Hematopoietic multipotent progenitor cell treated with erythropoietin and hydrocortisone succinate and interleukin-3 and kit ligand, for 17 days (in vitro differentiated cells): ENCODE results near the gene MATN3.
A peak's percentile ranks its signal among the peaks of the same experiment; 100 is the strongest.
"Not testable (repeated sequence)": the region's sequence is repeated elsewhere in the genome, so short reads cannot be mapped to it uniquely, and the experiment has no call there.

Experiments used
- DNase-seq: peaks from one replicate; pipeline ENCODE4 v3.0.0-alpha.2; 2015; ENCODE audit warnings: low spot score

Gene MATN3, protein sequence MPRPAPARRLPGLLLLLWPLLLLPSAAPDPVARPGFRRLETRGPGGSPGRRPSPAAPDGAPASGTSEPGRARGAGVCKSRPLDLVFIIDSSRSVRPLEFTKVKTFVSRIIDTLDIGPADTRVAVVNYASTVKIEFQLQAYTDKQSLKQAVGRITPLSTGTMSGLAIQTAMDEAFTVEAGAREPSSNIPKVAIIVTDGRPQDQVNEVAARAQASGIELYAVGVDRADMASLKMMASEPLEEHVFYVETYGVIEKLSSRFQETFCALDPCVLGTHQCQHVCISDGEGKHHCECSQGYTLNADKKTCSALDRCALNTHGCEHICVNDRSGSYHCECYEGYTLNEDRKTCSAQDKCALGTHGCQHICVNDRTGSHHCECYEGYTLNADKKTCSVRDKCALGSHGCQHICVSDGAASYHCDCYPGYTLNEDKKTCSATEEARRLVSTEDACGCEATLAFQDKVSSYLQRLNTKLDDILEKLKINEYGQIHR

DNA sequence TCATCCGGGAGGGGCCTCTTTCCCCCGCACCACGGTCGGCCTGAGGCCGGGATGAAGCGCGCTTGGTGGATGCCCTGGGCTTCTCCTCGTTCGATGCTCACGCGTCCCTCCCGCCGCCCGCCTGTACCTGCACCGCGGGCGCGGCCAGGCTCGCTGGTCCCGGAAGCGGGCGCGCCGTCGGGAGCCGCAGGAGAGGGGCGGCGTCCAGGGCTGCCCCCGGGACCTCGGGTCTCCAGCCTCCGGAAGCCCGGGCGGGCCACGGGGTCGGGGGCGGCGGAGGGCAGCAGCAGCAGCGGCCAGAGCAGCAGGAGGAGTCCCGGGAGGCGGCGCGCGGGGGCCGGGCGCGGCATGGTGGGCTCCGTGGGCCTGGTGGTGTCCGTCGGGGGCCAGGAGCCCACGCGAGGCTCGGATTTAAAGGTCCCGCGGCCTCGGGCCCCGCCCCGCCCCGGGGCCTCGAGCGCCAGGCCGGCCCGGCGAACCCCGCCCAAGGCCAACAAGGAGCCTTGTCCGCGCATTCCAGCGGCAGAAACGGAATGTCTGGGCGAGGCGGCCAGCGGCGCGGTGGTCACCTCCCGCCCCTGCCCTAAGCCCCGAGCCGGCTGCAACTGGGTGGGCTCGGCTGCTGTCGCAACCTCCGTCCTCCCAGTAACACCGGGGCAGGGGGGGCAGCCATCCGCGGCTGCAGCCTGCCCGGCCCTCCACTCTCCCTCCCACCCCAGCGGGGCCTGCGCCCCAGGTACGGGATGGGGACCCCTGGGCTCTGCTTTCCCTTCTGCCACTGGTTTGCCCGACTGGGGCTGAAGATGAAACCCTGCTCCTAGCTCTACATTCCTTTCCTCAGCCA lies at the start of gene MATN3:
Gene MATN3, minus strand, starts transcription at position 387 of the 844 bp plus-strand sequence. Its CDS starts 37 bp downstream, at position 350.
- no peak for DNase-seq

DNA sequence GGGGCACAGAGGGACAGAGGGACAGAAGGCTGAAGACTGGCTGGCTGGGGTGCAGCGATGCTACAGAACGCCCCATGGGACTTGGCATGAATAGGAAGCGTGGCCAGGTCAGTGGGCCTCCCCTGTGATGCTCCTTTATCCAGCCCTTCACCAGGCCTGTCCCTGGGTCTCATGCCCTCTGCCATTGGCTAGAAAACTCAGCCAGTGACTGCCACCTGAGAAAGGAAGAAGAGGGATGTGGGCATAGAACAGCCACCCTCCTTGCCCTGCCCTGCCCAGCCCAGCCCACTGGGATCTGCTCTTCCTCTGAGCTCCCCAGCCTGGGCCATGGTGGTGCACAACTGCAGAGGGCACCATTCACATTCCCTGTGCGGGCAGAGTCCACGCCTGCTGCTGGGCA lies 49.5 kb upstream of the MATN3 start:
- no peak for DNase-seq

DNA sequence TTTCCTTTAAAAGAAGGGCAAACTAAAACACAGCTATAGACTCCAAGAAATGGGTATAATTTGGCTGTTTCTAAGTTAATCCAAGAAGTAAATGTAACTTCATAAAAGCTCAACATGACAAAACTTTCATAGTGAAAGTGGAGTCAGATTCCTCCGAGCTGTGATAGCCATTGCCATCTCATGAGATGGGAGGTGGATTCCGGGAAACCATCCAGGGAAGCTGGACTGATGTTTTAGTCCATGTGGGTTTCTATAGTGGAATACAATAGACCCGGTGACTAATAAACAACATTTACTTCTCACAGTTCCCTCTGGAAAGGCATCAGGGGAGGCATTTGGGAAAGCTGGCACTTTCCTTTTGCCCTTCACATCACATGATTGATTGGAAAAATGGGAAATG lies 49.0 kb upstream of the MATN3 start:
- DNase-seq, result no peak

DNA sequence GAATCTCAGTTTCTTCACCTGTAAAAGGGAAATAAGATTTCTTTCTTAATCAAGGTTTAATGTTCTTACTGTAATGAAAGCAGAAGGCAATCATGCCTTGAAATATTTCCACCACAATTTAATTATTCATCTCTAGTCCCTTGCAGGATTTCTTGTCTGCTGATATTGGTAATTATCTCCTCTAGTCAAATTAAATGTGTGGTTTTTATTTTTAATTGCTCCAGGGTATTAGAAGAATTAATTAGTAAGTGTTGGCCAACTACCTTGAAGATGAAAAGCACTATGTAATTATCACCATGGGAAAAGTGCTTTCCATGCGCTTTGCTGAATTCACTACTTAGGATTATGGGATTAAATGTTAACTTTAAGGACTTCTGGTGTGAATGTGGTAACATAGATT lies 47.6 kb upstream of the MATN3 start:
- DNase-seq, result no peak

DNA sequence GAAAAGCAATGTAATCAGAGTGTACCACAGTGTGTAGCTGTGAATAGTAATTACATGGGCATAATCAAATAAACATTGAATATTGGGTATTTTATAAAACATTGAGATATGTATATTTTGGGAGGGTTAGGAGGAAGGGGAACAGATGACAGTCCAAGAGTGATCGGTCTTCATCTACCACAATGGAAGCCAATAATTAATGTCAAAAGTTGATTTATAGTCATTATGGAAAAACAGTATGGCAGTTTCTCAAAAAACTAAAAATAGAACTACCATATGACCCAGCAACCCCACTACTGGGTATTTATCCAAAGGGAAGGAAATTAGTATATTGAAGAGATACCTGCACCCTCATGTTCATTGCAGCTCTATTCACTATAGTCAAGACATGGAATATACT lies 44.8 kb upstream of the MATN3 start:
- no peak for DNase-seq

DNA sequence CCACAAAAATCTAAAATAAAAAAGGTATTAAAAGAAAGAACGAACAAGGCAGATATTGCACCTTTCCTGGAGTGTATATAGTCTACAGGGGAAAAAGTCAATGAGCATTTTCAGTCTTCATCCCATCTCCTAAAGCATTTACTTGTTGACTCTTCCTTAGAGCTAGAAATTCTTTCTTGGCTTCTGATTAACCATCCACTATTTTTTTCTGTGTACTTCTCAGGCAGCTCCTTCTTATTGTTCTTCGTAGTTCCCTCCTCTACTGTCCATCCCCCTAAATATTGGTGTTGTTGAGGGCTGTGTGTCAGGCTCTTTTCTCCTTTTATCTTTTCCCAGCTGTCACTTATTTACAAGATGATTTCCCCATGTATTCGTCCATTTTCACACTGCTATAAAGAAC lies 42.5 kb upstream of the MATN3 start:
- DNase-seq, result no peak

DNA sequence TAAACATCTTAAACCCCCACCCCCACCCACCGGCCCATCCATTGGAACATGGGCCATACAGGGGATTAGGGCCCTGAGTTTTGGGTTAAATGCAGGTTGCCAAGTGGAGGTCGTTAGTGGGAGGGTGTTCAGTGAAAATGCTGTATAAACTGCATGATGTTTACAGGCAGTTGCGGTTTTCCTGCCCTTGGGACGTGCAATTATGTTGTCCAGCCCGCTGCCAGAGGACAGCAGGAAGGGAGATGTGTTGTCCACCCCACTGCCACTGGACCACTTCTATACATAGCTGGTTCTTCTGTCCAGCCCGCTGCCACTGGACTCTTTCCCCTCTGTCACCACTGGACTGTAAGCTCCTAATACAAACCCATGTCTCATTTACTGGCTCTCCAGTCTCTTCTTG lies 41.7 kb upstream of the MATN3 start:
- no peak for DNase-seq

DNA sequence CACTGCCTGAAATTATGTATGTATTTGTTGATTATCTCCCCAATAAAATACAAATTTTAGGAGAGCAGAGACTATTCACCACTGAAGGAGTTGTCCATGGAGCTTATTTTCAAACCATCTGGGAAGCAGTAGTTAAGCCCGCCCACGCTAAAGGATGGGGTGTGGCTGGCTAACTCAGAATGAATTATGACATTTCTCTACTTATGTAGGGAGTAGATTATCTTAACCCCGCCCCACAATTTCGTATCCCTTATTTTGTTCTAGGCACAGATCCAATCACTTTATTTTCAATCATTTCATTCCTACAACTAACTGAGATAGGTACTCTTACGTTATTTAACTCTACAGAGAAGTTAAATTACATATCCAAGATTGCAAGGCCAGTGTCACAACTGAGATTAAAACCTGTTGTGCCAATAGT lies 40.4 kb upstream of the MATN3 start:
- DNase-seq, result peak; percentile 73

DNA sequence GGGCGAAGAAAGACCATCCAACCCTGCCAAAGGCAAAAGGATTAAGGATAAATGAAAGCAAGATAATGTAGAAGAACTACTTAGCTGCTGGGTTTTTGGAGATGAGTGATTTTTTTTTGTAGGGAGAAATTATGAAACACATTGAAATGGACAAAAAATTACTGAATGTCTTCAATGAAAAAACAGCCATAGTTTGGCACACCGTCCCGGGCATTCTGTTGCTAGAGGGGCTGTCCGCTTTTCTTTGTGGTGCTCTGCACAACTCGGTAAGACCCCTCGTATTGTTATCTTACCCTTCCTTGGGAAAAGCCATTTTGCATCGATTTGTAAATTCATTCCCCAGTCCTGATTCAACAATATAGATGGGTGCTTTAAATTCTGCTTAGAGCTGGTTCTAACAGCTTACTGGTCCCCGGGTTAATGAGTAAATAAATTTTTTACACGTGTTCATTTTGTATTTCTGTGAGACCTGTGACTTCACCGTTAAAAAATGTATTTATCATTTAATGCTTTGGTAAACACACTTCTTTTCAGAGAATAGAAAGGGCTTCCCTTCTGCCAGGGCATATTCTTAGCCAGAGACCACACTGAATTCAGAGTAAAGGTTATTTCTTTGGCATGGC lies 39.9 kb upstream of the MATN3 start:
- no peak for DNase-seq

DNA sequence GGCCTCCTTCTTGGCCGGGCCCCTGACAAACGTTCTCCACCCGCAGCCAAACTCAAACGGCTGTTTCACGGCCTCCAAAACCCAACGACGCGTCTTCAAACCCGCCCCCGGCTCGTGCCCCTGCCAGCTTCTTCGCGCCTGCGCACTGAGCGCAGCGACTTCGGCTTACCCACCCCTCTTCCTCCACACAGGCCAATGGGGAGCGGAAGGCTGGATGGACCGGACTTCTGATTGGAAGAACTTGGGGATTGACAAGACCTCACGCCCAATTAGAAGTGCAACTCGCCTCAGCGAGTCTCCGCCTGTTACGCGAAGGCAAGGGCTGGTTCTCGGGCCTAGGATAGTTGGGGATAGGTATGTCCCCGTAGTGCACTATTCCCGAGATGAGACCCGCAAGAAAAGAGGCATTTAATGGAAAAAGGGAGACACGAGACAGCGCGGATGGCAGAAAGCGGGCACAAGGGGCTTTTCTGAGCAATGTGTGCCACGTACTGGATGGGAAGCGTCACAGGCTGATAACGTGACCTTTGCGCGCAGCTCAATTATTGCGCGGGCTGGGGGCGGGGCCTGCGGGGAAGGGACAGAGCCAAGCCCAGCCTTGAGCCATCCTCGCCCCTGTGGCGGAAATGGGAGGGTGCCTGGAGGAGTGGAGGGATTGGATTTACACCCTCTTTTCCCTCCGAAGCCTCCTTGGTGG lies 39.2 kb upstream of the MATN3 start, which contains the start of gene LAPTM4A:
Gene LAPTM4A, minus strand, starts transcription at position 97 of the 697 bp plus-strand sequence. CDS start 108 bp downstream, outside the sequence.
- peak; percentile 100 for DNase-seq

DNA sequence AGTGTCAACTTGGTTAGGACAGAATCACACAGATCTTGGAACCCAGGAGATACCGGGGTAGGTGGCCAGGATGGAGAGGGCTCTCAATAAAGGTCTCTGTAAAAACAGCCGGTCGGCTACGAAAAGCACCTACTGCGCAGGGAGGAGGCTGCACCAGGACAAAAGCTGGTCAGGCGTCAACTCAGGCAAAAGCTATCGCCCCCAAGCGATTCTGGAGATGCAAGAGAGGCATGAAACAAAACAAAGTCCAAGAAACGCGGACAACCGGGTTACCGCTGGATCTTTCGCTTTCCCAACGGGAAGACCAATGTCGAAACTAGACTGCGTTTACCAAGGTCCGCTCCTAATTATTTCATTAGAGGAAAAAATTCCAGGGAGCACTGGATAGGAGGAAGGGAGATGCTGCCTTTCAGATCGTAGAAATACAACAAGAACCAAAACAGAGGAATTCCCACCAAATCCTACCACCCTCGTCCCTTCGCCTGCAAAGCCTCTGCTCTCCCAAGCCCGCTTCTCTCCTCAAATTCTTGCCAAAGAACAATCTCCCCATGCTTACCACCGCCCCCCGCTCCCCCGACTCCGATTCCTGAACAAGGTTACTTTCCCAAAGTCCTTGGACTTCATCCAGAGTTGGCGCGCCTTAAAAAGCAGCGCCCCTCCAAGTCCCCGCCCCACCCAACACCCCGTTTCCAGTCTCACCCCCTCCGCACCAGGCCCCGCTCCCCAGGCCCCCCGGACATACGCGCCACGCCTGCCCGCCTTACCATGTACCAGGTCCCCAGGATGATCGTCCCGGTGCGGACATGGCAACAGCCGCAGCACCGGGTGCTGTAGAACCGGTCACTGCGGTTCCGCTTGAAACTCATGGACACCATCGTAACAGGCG lies 38.4 kb upstream of the MATN3 start:
- DNase-seq, result peak; percentile 65

DNA sequence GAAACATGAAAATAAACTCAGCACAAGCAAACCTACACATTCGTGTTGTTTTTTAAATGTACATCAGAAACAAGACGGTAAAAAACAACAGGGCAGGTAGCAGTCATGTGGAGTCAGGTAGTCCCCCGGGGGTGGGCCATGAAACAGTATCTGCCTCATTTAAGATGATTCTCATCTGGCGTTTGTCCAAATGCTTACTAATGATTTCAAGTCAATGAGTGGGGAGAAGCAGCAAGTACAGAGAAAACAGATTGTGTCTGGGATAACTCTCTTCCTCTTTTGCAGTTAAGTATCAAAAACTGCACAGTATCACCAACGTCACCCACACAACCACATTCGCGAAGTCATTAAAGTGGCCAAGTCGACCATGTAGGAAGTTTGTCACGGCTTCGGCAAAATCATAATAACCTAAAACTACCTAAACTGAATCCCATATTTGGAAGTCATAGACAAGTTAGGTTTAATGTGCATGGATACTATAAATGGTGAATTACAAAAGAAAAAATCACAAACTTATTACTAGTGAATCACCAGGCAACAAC lies 37.7 kb upstream of the MATN3 start:
- peak; percentile 86 for DNase-seq

DNA sequence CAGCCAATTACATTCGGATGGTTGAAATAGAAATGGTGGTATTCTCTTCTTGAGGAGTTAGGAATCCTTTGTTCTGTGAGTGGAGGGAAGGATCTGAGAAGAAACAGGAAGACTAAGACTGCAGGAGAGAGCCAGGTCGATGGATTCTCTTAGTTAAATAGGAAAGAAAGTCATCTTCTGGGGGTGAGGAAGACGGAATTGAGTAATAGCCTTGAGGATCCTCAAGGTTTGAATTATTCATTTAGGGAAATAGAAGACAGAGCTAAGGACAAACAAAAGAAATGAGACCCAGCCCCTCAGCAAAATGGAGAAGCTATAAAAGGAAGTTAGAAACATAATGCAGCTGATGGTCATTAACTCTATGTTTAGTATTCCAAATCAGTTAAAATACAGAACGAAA lies 37.2 kb upstream of the MATN3 start:
- no peak for DNase-seq

DNA sequence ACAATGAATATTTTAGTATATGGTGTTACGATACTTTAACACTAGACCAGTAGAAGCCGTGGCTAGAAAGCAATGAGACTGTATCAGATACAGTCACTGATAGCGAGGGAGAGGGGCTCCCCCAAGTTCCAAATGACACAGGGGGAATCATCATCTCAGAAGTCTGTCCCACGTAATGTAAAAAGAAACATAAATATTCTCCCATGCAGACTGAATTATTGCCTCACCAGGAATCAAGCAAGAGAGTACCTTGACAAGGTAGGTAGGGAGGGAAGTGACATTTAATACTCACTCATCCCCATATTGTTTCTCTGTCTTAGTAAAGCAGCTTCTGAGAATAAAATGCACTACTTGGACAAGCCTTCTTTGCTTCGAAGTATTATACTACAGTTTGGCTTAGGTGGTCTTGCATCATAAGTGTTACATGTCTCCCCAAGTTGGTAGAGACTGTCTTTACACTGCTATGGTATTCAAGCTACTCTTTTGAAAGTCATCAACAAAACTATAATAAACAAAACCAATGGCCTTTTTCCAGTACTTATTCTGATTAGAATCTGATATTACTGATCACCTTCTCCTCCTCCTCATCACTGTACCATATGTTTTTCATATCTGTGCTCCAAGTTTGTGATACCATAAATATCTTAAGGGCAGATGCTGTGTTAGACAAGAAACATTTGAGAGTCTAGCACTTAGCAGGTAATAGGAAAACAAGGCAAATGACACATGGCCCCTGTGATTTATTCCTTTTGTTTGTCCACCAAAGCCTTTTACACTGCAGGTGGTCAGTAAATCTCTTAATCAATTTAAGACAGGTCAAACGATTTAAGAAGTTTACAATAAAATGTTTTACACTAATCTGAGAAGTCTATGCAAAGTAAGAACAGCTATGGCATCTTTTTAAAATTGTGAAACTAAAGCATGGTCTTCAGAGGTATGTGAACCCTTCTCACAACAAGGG lies 36.3 kb upstream of the MATN3 start:
- peak; percentile 31 for DNase-seq

DNA sequence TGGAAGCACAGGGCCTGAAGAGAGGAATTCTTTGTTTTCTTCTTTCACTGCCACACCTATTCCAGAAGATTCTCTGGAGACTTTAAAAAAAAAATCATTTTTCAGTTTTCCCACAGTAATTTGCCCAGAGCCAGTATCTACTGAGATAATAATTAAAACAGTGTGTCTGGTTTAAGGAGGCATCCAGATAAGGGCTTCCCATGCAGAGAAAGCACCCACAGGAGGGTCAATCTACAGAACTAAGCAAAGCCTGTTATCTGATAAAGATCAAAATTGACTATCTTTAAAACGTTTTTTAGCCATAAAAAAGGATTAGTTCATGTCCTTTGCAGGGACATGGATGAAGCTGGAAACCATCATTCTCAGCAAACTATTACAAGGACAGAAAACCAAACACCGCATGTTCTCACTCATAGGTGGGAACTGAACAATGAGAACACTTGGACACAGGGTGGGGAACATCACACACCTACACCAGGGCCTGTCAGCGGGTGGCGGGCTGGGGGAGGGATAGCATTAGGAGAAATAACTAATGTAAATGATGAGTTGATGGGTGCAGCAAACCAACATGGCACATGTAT lies 33.3 kb upstream of the MATN3 start:
- DNase-seq, result not testable (repeated sequence)

DNA sequence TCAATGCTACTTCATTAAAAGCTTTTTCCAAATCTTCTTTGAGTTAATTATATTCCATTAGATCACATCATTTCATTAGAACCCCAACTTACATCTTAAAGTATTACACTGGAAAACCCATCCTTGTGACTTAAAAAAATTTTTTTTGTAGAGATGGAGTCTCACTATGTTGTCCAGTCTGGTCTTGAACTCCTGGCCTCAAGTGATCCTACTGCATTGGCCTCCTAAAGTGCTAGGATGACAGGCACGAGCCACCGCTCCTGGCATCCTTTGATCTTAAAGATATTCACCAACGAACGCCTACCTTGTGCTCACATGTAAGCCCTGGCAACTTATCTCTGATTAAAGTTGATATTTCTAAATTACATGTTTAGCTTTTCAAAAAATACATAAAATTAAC lies 32.3 kb upstream of the MATN3 start:
- DNase-seq, result no peak

DNA sequence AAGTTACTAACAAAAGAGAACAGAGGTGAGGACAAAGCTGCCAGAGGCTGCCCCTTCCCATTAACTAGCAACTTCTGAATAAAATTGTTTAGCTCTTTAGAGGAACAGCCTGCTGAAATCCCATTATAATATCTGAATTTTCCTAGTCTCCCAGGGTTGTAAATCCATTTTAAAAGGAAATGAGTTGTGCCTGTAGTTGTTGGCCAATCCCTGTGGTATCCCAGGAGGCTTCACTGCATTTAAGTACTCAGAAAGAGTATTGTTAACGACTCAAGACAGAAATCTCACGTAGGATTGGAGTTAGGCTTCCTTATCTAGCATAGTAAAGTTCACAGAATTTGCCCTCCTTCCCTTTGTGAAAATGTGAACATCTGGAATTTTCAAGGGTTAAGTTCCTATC lies 30.1 kb upstream of the MATN3 start:
- DNase-seq, result no peak

DNA sequence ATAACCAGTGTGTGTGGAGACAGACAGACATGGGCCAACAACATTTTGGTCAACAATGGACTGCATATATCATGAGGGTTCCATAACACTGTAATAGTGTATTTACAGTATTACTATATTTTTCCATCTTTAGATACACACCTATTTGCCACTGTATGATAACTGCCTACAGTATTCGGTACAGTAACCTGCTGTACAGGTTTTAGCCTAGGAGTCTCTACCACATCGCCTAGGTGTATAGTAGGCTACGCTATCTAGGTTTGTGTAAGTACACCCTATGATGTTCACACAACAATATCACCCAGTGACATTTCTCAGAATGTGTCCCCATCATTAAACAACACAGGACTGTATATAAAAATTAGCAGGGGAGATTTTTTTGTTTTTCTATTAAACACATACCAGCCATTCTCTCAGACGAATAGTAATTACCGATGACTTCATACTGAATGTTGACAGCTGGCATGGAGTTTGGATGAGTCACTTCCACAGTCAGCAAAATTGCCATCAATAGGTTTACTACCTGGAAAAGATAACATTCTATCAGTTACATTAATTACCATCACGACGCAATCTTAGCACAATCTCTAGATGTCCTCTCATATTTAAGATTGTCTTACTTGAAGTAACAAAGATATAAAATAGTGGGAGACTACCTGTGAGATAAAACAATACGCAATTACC lies 28.2 kb upstream of the MATN3 start:
- peak; percentile 28 for DNase-seq
